K562 (cell line): ENCODE data around the gene NCF2.

ENCODE experiments used
- POLR2A ChIP-seq: fragments of 450-650 bp; conservative IDR thresholded peaks from 2 replicates; pipeline ENCODE4 v1.6.1; 2016
- SREBF1 ChIP-seq: fragments of 150-350 bp; IDR thresholded peaks from 2 replicates; pipeline ENCODE4 v1.6.1; 2014; ENCODE audit warnings: antibody characterized with exemption, low read depth, low read length, borderline replicate concordance

DNA sequence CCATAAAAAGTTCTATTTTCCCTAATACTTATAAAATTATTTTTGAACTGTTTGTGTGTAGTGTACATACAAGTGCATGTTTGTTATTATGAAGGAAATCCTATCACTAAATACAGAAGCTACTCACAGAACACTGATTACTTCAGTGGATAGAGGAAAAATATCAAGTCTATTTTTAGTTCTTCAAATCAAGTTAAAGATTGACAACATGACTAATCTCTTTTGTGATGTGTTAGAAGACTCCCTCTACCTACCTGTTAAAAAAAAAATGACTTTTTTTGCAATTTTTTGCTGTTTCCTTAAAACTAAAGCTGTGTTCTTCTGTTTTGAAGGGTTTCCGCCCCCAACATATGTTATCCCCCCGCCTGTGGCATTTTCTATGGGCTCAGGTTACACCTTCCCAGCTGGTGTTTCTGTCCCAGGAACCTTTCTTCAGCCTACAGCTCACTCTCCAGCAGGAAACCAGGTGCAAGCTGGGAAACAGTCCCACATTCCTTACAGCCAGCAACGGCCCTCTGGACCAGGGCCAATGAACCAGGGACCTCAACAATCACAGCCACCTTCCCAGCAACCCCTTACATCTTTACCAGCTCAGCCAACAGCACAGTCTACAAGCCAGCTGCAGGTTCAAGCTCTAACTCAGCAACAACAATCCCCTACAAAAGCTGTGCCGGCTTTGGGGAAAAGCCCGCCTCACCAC, 45.5 kb downstream of the NCF2 start:
- TF ChIP-seq POLR2A = no peak
- no peak for TF ChIP-seq SREBF1
